H1 (cell line): ENCODE results near the gene RAMP1.

Source experiments
- ATF3 ChIP-seq: IDR thresholded peaks from 2 replicates; pipeline ENCODE4 v1.6.1; 2011; ENCODE audit warnings: low read depth, mild to moderate bottlenecking, low read length; ENCODE audit not compliant: insufficient read depth
- BRCA1 ChIP-seq: IDR thresholded peaks from 2 replicates; pipeline ENCODE4 v1.6.1; 2012; ENCODE audit warnings: low read depth, low read length, improper control_type of control experiment
- CEBPB ChIP-seq: IDR thresholded peaks from 2 replicates; pipeline ENCODE4 v1.6.1; 2012; ENCODE audit warnings: low read depth, low read length
- CTCF ChIP-seq, 3 experiments: IDR thresholded peaks; 1 replicate in 2 of 3; 2 replicates in 1 of 3; pipeline versions ENCODE4 v1.5.1 to v1.6.1; 2011; ENCODE audit warnings: low read length in 3 of 3, mild to moderate bottlenecking in 3 of 3, inconsistent platforms in 2 of 3, low read depth in 1 of 3, moderate library complexity in 1 of 3; ENCODE audit not compliant: insufficient read depth in 1 of 3; ENCODE audit errors: control extremely low read depth in 1 of 3
- EGR1 ChIP-seq: IDR thresholded peaks from 2 replicates; pipeline ENCODE4 v1.6.1; 2011; ENCODE audit warnings: low read depth, low read length, borderline replicate concordance
- EP300 ChIP-seq, 2 experiments: IDR thresholded peaks; 1 replicate in 1 of 2; 2 replicates in 1 of 2; pipeline ENCODE4 v1.6.1; 2011 to 2012; ENCODE audit warnings: low read depth in 2 of 2, low read length in 2 of 2, mild to moderate bottlenecking in 2 of 2, borderline replicate concordance in 1 of 2, inconsistent platforms in 1 of 2, moderate library complexity in 1 of 2
- MAX ChIP-seq: IDR thresholded peaks from 2 replicates; pipeline ENCODE4 v1.6.1; 2012; ENCODE audit warnings: inconsistent platforms
- POLR2A ChIP-seq, 2 experiments: IDR thresholded peaks; 1 replicate in 1 of 2; 2 replicates in 1 of 2; pipeline ENCODE4 v1.6.1; 2011; ENCODE audit warnings: low read depth in 2 of 2, low read length in 2 of 2, mild to moderate bottlenecking in 2 of 2; ENCODE audit errors: control extremely low read depth in 1 of 2
- POLR2AphosphoS5 ChIP-seq: IDR thresholded peaks from 2 replicates; pipeline ENCODE4 v1.6.1; 2011; ENCODE audit warnings: low read depth, low read length
- RBBP5 ChIP-seq: IDR thresholded peaks from 2 replicates; pipeline ENCODE4 v1.7.1; 2012; ENCODE audit warnings: low read depth, mild to moderate bottlenecking, inconsistent platforms, low read length, moderate library complexity, borderline replicate concordance
- RFX5 ChIP-seq: IDR thresholded peaks from 2 replicates; pipeline ENCODE4 v1.6.1; 2011; ENCODE audit warnings: low read depth, low read length, improper control_type of control experiment, borderline replicate concordance
- SP1 ChIP-seq: IDR thresholded peaks from 2 replicates; pipeline ENCODE4 v1.6.1; 2011; ENCODE audit warnings: low read depth, low read length
- USF2 ChIP-seq: IDR thresholded peaks from 2 replicates; pipeline ENCODE4 v1.6.1; 2011; ENCODE audit warnings: low read length, improper control_type of control experiment
- ZNF274 ChIP-seq: IDR thresholded peaks from 2 replicates; pipeline ENCODE4 v1.7.0; 2012; ENCODE audit warnings: low read length, borderline replicate concordance; ENCODE audit errors: extremely low read depth

GRCh38 chr2:237889016-237889415, 29.6 kb downstream of the RAMP1 start:
- TF ChIP-seq POLR2AphosphoS5 (no peak), RBBP5 (no peak), CTCF (IDR thresholded peaks at IDR 0.05; ENCODE audit: control extremely low read depth in 1 of 3, insufficient read depth in 1 of 3, low read depth in 1 of 3, low read length in 3 of 3) (no peak), RFX5 (no peak), BRCA1 (no peak), POLR2A (IDR thresholded peaks at IDR 0.05; ENCODE audit: control extremely low read depth in 1 of 2, low read depth in 2 of 2, low read length in 2 of 2) (no peak), USF2 (no peak), SP1 (no peak), ZNF274 (no peak), EP300 (IDR thresholded peaks at IDR 0.05; ENCODE audit: borderline replicate concordance in 1 of 2, low read depth in 2 of 2, low read length in 2 of 2) (no peak), CEBPB (no peak), MAX (no peak), EGR1 (no peak), ATF3 (no peak)
